ENCODE measurements around the gene NEIL1. TPM values are rescaled to one million over a fixed set of nuclear protein-coding genes. Genes with fewer than 3 reads are reported as not detected.

NEIL1 gene
- total and polyA plus RNA-seq, 4 experiments from 2014 or later: 1.5 to 16.4 (median 7.8) TPM

DNA sequence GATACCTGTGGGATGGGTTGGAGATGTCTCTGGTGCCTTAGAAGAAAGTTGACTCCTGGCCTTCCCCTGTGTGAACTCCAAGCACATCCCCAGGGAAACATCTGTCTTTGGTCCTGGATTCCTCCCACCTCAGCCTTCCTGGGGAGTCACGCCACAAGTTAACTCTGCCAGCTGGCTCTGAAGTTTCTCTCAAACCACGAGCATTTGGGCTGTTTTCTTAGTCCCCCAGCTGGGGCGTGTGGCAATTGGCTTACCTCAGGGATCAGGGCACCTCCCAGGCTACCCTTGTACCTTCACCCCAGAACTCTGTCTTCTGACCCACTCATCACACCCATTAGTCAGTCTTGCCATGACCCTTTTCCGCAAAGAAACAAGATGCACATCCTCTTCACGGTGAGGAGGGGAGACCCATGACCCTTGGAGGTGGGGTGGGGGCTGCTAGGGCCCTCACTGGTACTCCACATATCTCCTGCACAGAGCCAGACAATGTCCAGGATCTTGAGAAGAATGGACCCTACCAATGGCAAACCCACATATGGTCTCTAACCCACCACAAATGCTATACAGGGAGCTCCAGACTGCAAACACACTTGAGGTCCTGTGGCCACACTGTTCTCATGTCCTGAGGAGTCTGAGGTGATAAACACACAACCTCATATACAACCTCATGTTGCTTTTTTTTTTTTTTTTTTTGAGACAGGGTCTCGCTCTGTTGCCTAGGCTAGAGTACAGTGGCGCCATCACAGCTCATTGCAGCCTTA is 3.9 kb downstream of the NEIL1 start:
- CTCF ChIA-PET (ENCODE audit: partially characterized antibody): interaction anchor here (0.6 kb wide), 1 partner anchor 283 kb away, joined by 3 read pairs; no protein-coding TSS in a partner anchor
- H3K4me3 ChIP-seq (ENCODE audit: low read length in 2 of 2): no peak overlapping the region
- intact Hi-C loops (cut with micrococcal nuclease): loop anchor here (1.0 to 5.0 kb wide), 2 partner anchors 17 to 102 kb away; partner anchors contain the start of gene SIN3A
- H3K4me1 ChIP-seq (ENCODE audit: insufficient read depth, low read length): peaks cover 36% of the 10 kb centered on the region
- H3K36me3 ChIP-seq (ENCODE audit: insufficient read depth, low read length): no peaks in the 10 kb centered on the region
- DNase-seq: no peak
- peaks cover 6 to 7% of the 10 kb centered on the region in 2 donors for H3K9me3 ChIP-seq (ENCODE audit: control insufficient read depth in 1 of 2, low read length in 2 of 2)
- H3K27me3 ChIP-seq (ENCODE audit: insufficient read depth, low read length): no peaks in the 10 kb centered on the region
- H3K4me3 Mint-ChIP-seq: peak overlapping the region in 3 of 8 donors; percentile 7 to 82 (median 77)
- peaks cover 14 to 35% (median 26%) of the 10 kb centered on the region in 4 donors for H3K4me1 Mint-ChIP-seq
- POLR2A ChIA-PET (ENCODE audit: partially characterized antibody): interaction anchor here (0.6 to 10.1 kb wide), 5 partner anchors 13 to 1933 kb away, joined by 3 to 148 read pairs (median 4); partner anchors contain the start of genes MAN2C1 and SNX33
- peaks cover 0 to 30% (median 9%) of the 10 kb centered on the region in 8 donors for H3K9me3 Mint-ChIP-seq
- no peaks in the 10 kb centered on the region for H3K27me3 Mint-ChIP-seq
- H3K27ac Mint-ChIP-seq: peak overlapping the region; percentile 91 to 100 (median 100)
- H3K36me3 Mint-ChIP-seq: peaks cover 3 to 13% of the 10 kb centered on the region in 2 donors
- H3K27ac ChIP-seq (ENCODE audit: low read depth, low read length): peak overlapping the region; percentile 53

DNA sequence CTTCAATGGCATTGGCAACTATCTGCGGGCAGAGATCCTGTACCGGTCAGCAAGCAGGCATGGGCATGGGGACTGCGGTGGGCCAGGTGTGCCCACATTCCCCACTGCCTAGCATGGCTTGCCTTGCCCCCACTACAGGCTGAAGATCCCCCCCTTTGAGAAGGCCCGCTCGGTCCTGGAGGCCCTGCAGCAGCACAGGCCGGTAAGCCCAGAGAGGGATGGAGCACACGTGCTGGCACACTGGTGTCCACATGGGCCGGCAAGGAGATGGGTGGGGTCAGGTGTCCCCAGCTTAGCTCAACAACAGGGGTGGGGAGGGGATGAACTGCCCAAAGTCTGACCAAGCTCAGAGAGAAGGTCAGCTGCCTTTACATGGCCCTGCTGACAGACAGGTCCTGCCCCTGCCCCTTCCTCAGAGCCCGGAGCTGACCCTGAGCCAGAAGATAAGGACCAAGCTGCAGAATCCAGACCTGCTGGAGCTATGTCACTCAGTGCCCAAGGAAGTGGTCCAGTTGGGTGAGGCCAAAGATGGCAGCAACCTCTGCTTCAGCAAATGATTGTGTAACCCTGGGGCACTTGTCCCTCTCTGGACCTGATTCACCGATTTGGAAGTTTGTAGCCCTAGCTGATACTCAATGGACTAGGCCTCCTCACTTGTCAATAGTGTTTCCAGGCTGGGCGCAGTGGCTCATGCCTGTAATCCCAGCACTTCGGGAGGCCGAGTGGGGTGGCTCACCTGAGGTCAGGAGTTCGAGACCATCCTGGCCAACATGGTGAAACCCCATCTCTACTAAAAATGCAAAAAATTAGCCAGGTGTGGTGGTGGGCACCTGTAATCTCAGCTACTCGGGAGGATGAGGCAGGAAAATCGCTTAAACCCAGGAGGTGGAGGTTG is 5.6 kb downstream of the NEIL1 start:
- ChIA-PET CTCF (ENCODE audit: partially characterized antibody) (interaction anchor here (1.1 to 2.8 kb wide), 2 partner anchors 16 to 288 kb away, joined by 4 to 17 read pairs; partner anchors contain the start of genes IMP3 and MAN2C1), POLR2A (ENCODE audit: partially characterized antibody) (interaction anchor here (10.1 kb wide), 1 partner anchor 15 kb away, joined by 148 read pairs; the partner anchor contains the start of gene MAN2C1)
- Mint-ChIP-seq H3K27me3 (no peaks in the 10 kb centered on the region), H3K4me1 (peaks cover 8 to 28% (median 18%) of the 10 kb centered on the region in 4 donors), H3K27ac (peak overlapping the region; percentile 17 to 99 (median 69)), H3K9me3 (peaks cover 0 to 28% (median 9%) of the 10 kb centered on the region in 8 donors), H3K36me3 (peaks cover 3 to 17% of the 10 kb centered on the region in 2 donors), H3K4me3 (no peak overlapping the region)
- no peak overlapping the region for H3K4me3 ChIP-seq (ENCODE audit: low read length in 2 of 2)
- H3K4me1 ChIP-seq (ENCODE audit: insufficient read depth, low read length): peaks cover 29% of the 10 kb centered on the region
- no peak for DNase-seq
- H3K36me3 ChIP-seq (ENCODE audit: insufficient read depth, low read length): no peaks in the 10 kb centered on the region
- no peak overlapping the region for H3K27ac ChIP-seq (ENCODE audit: low read depth, low read length)
- no peaks in the 10 kb centered on the region for H3K27me3 ChIP-seq (ENCODE audit: insufficient read depth, low read length)
- intact Hi-C loops (cut with micrococcal nuclease): loop anchor here (5.0 kb wide), 1 partner anchor 100 kb away; the partner anchor contains the start of gene SIN3A
- H3K9me3 ChIP-seq (ENCODE audit: control insufficient read depth in 1 of 2, low read length in 2 of 2): peaks cover 6 to 7% of the 10 kb centered on the region in 2 donors

DNA sequence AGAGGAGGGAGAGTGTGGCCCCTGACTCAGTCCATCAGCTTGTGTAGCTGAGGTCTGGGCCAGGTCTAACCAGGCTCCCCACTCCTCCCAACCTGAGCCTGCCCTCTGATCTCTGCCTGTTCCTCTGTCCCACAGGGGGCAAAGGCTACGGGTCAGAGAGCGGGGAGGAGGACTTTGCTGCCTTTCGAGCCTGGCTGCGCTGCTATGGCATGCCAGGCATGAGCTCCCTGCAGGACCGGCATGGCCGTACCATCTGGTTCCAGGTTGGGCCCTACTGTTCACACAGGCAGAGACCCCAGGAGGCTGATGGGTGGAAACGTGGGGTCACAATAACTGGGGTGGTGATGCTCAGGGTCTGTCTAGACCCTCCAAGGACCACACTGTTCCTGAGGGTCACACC is 6.8 kb downstream of the NEIL1 start:
- H3K4me1 Mint-ChIP-seq: peaks cover 8 to 24% (median 16%) of the 10 kb centered on the region in 4 donors
- intact Hi-C loops (cut with micrococcal nuclease): loop anchor here (5.0 kb wide), 1 partner anchor 99 kb away; the partner anchor contains the start of gene SIN3A
- Histone ChIP-seq H3K9me3 (ENCODE audit: control insufficient read depth in 1 of 2, low read length in 2 of 2) (peaks cover 6 to 7% of the 10 kb centered on the region in 2 donors), H3K4me3 (ENCODE audit: low read length in 2 of 2) (no peak overlapping the region), H3K27me3 (ENCODE audit: insufficient read depth, low read length) (no peaks in the 10 kb centered on the region), H3K36me3 (ENCODE audit: insufficient read depth, low read length) (peaks cover 8% of the 10 kb centered on the region), H3K4me1 (ENCODE audit: insufficient read depth, low read length) (peaks cover 24% of the 10 kb centered on the region), H3K27ac (ENCODE audit: low read depth, low read length) (no peak overlapping the region)
- peaks cover 0 to 25% (median 9%) of the 10 kb centered on the region in 8 donors for H3K9me3 Mint-ChIP-seq
- DNase-seq: no peak
- POLR2A ChIA-PET (ENCODE audit: partially characterized antibody): interaction anchor here (1.3 to 10.1 kb wide), 3 partner anchors 14 to 294 kb away, joined by 3 to 148 read pairs (median 5); partner anchors contain the start of genes IMP3, MAN2C1 and SNX33
- CTCF ChIA-PET (ENCODE audit: partially characterized antibody): interaction anchor here (2.8 kb wide), 1 partner anchor 15 kb away, joined by 17 read pairs; the partner anchor contains the start of gene MAN2C1
- peak overlapping the region in 4 of 7 donors; percentile 36 to 68 (median 50) for H3K27ac Mint-ChIP-seq
- H3K4me3 Mint-ChIP-seq: peak overlapping the region in 1 of 8 donors; percentile 27
- H3K27me3 Mint-ChIP-seq: no peaks in the 10 kb centered on the region
- peaks cover 3 to 23% of the 10 kb centered on the region in 2 donors for H3K36me3 Mint-ChIP-seq

DNA sequence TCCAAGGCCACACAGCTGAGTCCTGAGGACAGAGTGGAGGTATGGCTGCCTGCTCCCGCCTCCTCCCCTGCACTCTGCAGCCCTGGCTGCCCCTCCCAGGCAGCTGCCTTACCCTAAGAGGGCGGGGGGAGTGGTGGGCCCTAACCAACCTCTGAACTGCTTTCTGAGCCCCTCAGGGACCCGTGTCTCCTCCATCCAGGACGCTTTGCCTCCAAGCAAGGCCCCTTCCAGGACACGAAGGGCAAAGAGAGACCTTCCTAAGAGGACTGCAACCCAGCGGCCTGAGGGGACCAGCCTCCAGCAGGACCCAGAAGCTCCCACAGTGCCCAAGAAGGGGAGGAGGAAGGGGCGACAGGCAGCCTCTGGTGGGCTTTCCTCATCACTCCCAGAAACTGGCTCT is 7.6 kb downstream of the NEIL1 start:
- ChIA-PET POLR2A (ENCODE audit: partially characterized antibody) (interaction anchor here (1.3 to 10.1 kb wide), 3 partner anchors 13 to 293 kb away, joined by 3 to 148 read pairs (median 5); partner anchors contain the start of genes IMP3, MAN2C1 and SNX33), CTCF (ENCODE audit: partially characterized antibody) (interaction anchor here (2.8 kb wide), 1 partner anchor 14 kb away, joined by 17 read pairs; the partner anchor contains the start of gene MAN2C1)
- peak overlapping the region in 2 of 7 donors; percentile 42 to 53 for H3K27ac Mint-ChIP-seq
- Histone ChIP-seq H3K9me3 (ENCODE audit: control insufficient read depth in 1 of 2, low read length in 2 of 2) (peaks cover under 1 to 3% of the 10 kb centered on the region in 2 donors), H3K27ac (ENCODE audit: low read depth, low read length) (no peak overlapping the region), H3K36me3 (ENCODE audit: insufficient read depth, low read length) (peaks cover 14% of the 10 kb centered on the region), H3K4me1 (ENCODE audit: insufficient read depth, low read length) (peaks cover 15% of the 10 kb centered on the region), H3K27me3 (ENCODE audit: insufficient read depth, low read length) (no peaks in the 10 kb centered on the region), H3K4me3 (ENCODE audit: low read length in 2 of 2) (no peak overlapping the region)
- intact Hi-C loops (cut with micrococcal nuclease): loop anchor here (5.0 kb wide), 1 partner anchor 98 kb away; the partner anchor contains the start of gene SIN3A
- H3K4me1 Mint-ChIP-seq: peaks cover 8 to 19% (median 12%) of the 10 kb centered on the region in 4 donors
- no peak for DNase-seq
- peaks cover 0 to 19% (median 7%) of the 10 kb centered on the region in 8 donors for H3K9me3 Mint-ChIP-seq
- no peaks in the 10 kb centered on the region for H3K27me3 Mint-ChIP-seq
- no peak overlapping the region for H3K4me3 Mint-ChIP-seq
- peaks cover 3 to 27% of the 10 kb centered on the region in 2 donors for H3K36me3 Mint-ChIP-seq

DNA sequence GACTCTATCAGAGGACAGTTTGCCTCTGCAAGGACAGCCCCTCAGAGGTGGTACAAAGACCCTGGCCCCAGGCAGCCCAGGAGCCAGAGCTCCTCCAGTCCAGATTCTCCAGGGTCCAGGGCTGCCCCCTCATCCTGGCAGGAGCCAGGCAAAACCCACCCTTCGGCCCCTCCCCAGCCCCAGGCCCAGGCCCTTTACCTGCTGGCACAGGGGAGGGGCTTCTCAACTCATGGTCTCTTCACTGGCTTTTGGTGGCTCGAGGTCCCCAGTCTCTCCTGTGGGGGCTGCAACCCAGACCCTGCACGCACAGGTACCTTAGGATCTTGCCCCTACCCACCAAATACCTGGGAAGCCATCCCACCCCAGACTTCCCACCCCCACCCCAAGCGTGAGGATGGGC is 8.5 kb downstream of the NEIL1 start:
- peaks cover 0 to 10% (median 4%) of the 10 kb centered on the region in 4 donors for H3K4me1 Mint-ChIP-seq
- intact Hi-C loops (cut with micrococcal nuclease): no loop called here
- peaks cover 0 to 10% (median 0%) of the 10 kb centered on the region in 8 donors for H3K9me3 Mint-ChIP-seq
- ChIA-PET CTCF (ENCODE audit: partially characterized antibody) (interaction anchor here (2.8 kb wide), 1 partner anchor 13 kb away, joined by 17 read pairs; the partner anchor contains the start of gene MAN2C1), POLR2A (ENCODE audit: partially characterized antibody) (interaction anchor here (10.1 kb wide), 1 partner anchor 12 kb away, joined by 148 read pairs; the partner anchor contains the start of gene MAN2C1)
- no peak for DNase-seq
- peak overlapping the region in 2 of 7 donors; percentile 35 to 44 for H3K27ac Mint-ChIP-seq
- H3K27me3 ChIP-seq (ENCODE audit: insufficient read depth, low read length): no peaks in the 10 kb centered on the region
- H3K4me1 ChIP-seq (ENCODE audit: insufficient read depth, low read length): peaks cover 6% of the 10 kb centered on the region
- H3K27ac ChIP-seq (ENCODE audit: low read depth, low read length): no peak overlapping the region
- no peaks in the 10 kb centered on the region for H3K9me3 ChIP-seq (ENCODE audit: control insufficient read depth in 1 of 2, low read length in 2 of 2)
- peaks cover 2 to 29% of the 10 kb centered on the region in 2 donors for H3K36me3 Mint-ChIP-seq
- no peak overlapping the region for H3K4me3 ChIP-seq (ENCODE audit: low read length in 2 of 2)
- peaks cover 17% of the 10 kb centered on the region for H3K36me3 ChIP-seq (ENCODE audit: insufficient read depth, low read length)
- no peak overlapping the region for H3K4me3 Mint-ChIP-seq
- no peaks in the 10 kb centered on the region for H3K27me3 Mint-ChIP-seq

DNA sequence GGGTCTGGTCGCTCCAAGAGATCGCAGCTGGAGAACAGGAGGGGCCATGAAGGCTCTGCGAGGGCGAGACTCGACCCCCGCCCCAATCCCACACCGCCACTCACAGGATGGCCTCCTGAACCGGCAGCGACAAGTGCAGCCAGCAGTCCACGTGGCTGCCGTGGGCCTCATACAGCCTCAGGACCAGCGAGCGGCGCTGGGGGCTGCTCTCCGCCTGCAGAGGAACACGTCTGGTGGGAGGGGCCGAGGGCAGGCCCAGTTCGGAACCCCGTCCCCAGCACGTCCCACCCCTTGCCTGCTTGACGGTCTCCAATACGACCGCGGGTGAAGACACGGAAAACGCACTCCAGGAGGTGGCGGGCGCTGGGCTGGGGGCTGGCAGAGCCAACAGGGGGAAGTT is 9.2 kb downstream of the NEIL1 start:
- no peaks in the 10 kb centered on the region for H3K9me3 ChIP-seq (ENCODE audit: control insufficient read depth in 1 of 2, low read length in 2 of 2)
- H3K36me3 ChIP-seq (ENCODE audit: insufficient read depth, low read length): peaks cover 21% of the 10 kb centered on the region
- no peak overlapping the region for H3K4me3 ChIP-seq (ENCODE audit: low read length in 2 of 2)
- CTCF ChIA-PET (ENCODE audit: partially characterized antibody): no interaction called here
- H3K9me3 Mint-ChIP-seq: peaks cover 0 to 3% (median 0%) of the 10 kb centered on the region in 8 donors
- H3K4me1 ChIP-seq (ENCODE audit: insufficient read depth, low read length): no peaks in the 10 kb centered on the region
- POLR2A ChIA-PET (ENCODE audit: partially characterized antibody): interaction anchor here (1.0 to 1.5 kb wide), 2 partner anchors 9 to 13 kb away, joined by 3 to 6 read pairs; partner anchors contain the start of genes MAN2C1 and NEIL1
- peaks cover 0 to 4% (median under 1%) of the 10 kb centered on the region in 4 donors for H3K4me1 Mint-ChIP-seq
- no peak for DNase-seq
- peaks cover 3 to 31% of the 10 kb centered on the region in 2 donors for H3K36me3 Mint-ChIP-seq
- no peaks in the 10 kb centered on the region for H3K27me3 Mint-ChIP-seq
- H3K27ac Mint-ChIP-seq: peak overlapping the region in 1 of 7 donors; percentile 44
- no peak overlapping the region for H3K27ac ChIP-seq (ENCODE audit: low read depth, low read length)
- intact Hi-C loops (cut with micrococcal nuclease): no loop called here
- no peak overlapping the region for H3K4me3 Mint-ChIP-seq
- no peaks in the 10 kb centered on the region for H3K27me3 ChIP-seq (ENCODE audit: insufficient read depth, low read length)

Measured in CD4-positive, alpha-beta memory T cell (primary cell).